SK-N-SH (cell line): ENCODE measurements around the gene TRANK1.

Experiments
- CTCF ChIP-seq: fragments of 200-600 bp; sonication (generic); IDR thresholded peaks from 2 replicates; pipeline ENCODE4 v1.6.1; 2017; ENCODE audit warnings: antibody characterized with exemption, mild to moderate bottlenecking, moderate library complexity
- ELF1 ChIP-seq: IDR thresholded peaks from 2 replicates; pipeline ENCODE4 v1.4.0; 2012
- EZH2phosphoT487 ChIP-seq: fragments of 200-600 bp; sonication (generic); IDR thresholded peaks from 2 replicates; pipeline ENCODE4 v1.6.1; 2017; ENCODE audit warnings: low read depth, mixed run types, mild to moderate bottlenecking, antibody characterized with exemption, moderate library complexity, borderline replicate concordance
- FOSL2 ChIP-seq: IDR thresholded peaks from 2 replicates; pipeline ENCODE4 v1.4.0; 2012; ENCODE audit warnings: low read depth, mild to moderate bottlenecking, moderate library complexity, borderline replicate concordance
- MXI1 ChIP-seq: IDR thresholded peaks from 2 replicates; pipeline ENCODE4 v1.6.1; 2012; ENCODE audit warnings: mild to moderate bottlenecking, low read depth, low read length, improper control_type of control experiment
- NRF1 ChIP-seq: IDR thresholded peaks from 2 replicates; pipeline ENCODE4 v1.6.1; 2012; ENCODE audit warnings: low read depth, mild to moderate bottlenecking, low read length
- PBX3 ChIP-seq: IDR thresholded peaks from 2 replicates; pipeline ENCODE4; 2012
- POLR2AphosphoS5 ChIP-seq: IDR thresholded peaks from 2 replicates; pipeline ENCODE4 v1.6.1; 2012; ENCODE audit warnings: low read depth, low read length
- REST ChIP-seq: IDR thresholded peaks from 2 replicates; pipeline ENCODE4 v1.6.1; 2012; ENCODE audit warnings: mild to moderate bottlenecking, low read depth, low read length, moderate library complexity
- RFX5 ChIP-seq: IDR thresholded peaks from 2 replicates; pipeline ENCODE4 v1.6.1; 2012; ENCODE audit warnings: mild to moderate bottlenecking, improper control_type of control experiment, low read length
- SIN3A ChIP-seq: IDR thresholded peaks from 2 replicates; pipeline ENCODE4 v1.6.1; 2012; ENCODE audit warnings: low read depth, mild to moderate bottlenecking, low read length, moderate library complexity, borderline replicate concordance
- SMC3 ChIP-seq: IDR thresholded peaks from 2 replicates; pipeline ENCODE4 v1.6.1; 2012; ENCODE audit warnings: low read depth, low read length, improper control_type of control experiment
- ZBTB33 ChIP-seq: IDR thresholded peaks from 2 replicates; pipeline ENCODE4 v1.4.0; 2012; ENCODE audit warnings: low read depth, borderline replicate concordance

GRCh38 chr3:36907911-36908646, 36.8 kb downstream of the TRANK1 start:
- TF ChIP-seq REST (no peak), CTCF (no peak), POLR2AphosphoS5 (no peak), ZBTB33 (no peak), SIN3A (no peak), EZH2phosphoT487 (no peak), FOSL2 (no peak), NRF1 (no peak), ELF1 (no peak), MXI1 (no peak), SMC3 (no peak), PBX3 (no peak), RFX5 (no peak)
